Suprapubic skin (tissue), 4 donors: ENCODE data around the gene INMT. TPM values are rescaled to one million over a fixed set of nuclear protein-coding genes. Genes with fewer than 3 reads are reported as not detected.

Experiments
- DNase-seq, 2 donors: peaks; one replicate each; pipeline ENCODE4 v3.0.0-alpha.2; 2019; ENCODE audit warnings: low spot score in 2 of 2
- H3K27ac ChIP-seq: fragments of 200-600 bp; sonication (generic); one replicate; pipeline ENCODE4 v1.5.1; 2019
- H3K27me3 ChIP-seq: fragments of 200-600 bp; sonication (generic); one replicate; pipeline ENCODE4 v1.5.1; 2019
- H3K36me3 ChIP-seq: fragments of 200-600 bp; sonication (generic); one replicate; pipeline ENCODE4 v1.5.1; 2019
- H3K4me1 ChIP-seq: fragments of 200-600 bp; sonication (generic); one replicate; pipeline ENCODE4 v1.5.1; 2019
- H3K4me3 ChIP-seq: fragments of 200-600 bp; sonication (generic); one replicate; pipeline ENCODE4 v1.5.1; 2019; ENCODE audit warnings: mild to moderate bottlenecking
- H3K9me3 ChIP-seq: fragments of 200-600 bp; sonication (generic); one replicate; pipeline ENCODE4 v1.5.1; 2019
- CTCF ChIP-seq, 2 donors: fragments of 200-600 bp in 1 of 2; fragments of 450-650 bp in 1 of 2; sonication (generic) in 1 of 2; IDR thresholded peaks; one replicate each; pipeline ENCODE4 v1.5.1; 2016 to 2019; ENCODE audit warnings: antibody characterized with exemption in 2 of 2, mild to moderate bottlenecking in 1 of 2, moderate library complexity in 1 of 2
- EP300 ChIP-seq: sonication (generic); formaldehyde crosslinking; IDR thresholded peaks from one replicate; pipeline ENCODE4 v1.6.1; 2017; ENCODE audit warnings: antibody characterized with exemption
- POLR2A ChIP-seq, 2 donors: fragments of 450-650 bp; IDR thresholded peaks; one replicate each; pipeline ENCODE4 v1.6.1; 2017; ENCODE audit warnings: antibody characterized with exemption in 2 of 2, mild to moderate bottlenecking in 2 of 2, moderate library complexity in 2 of 2
- POLR2AphosphoS5 ChIP-seq, 3 donors: sonication (generic); formaldehyde crosslinking; IDR thresholded peaks; one replicate each; pipeline ENCODE4 v1.6.1; 2017; ENCODE audit warnings: antibody characterized with exemption in 3 of 3
- WGBS: methylation state at CpG from one replicate; pipeline ENCODE4 v1.1.5; 2018; 5-methylcytosine and 5-hydroxymethylcytosine counted together
- total RNA-seq, 4 donors: library from RNA; depleted of rRNA; stranded (reverse); fragments of >200 nt; gene quantifications; one replicate each; pipeline ENCODE4 v1.1.0, GENCODE V29; 2016

INMT gene
- total RNA-seq, 4 donors from 2014 or later, result 1.3 to 9.7 (median 4.2) TPM

DNA sequence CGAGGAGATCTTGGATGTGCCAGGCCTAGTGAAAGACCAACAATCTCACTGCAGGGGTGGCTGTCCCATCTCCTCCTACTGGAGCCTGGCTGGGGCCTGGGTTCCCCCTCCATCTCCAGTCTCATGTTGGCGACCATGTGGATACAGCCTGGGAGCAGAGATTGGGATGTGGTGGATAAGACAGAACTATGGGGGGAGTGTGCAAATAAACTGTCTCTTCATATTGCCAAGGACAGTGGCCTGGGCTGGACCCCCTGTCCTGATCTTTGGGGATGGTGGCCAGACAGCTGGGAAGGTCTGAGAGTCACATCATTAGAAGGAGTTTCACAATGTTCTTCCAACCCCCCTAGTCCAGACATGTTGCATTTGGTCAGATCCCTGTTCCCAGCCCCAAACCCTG lies 13.5 kb downstream of the INMT start:
- WGBS, result 93% methylated on average over 2 of the region's 2 CpGs
- TF ChIP-seq CTCF (IDR thresholded peaks at IDR 0.05) (no peak), EP300 (no peak), POLR2A (IDR thresholded peaks at IDR 0.05) (no peak), POLR2AphosphoS5 (IDR thresholded peaks at IDR 0.05) (no peak)
- DNase-seq, result no peak

DNA sequence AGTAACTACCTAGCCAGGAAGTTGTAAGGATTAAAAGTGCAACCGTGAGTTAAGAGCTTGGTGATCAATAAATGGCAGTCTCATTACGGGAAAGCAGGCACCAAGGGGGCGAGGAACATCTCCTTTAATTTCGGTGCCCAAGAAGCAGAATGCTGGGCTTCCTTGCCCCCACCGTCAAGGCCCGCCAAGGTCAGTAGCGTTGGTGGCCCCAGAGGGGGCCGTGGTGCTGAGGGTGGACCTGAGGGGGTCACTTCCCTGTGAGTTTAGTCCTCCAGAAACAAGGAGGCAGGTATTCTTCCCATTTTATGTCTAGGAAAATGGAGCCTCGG lies 18.9 kb downstream of the INMT start:
- Histone ChIP-seq H3K4me1 (peaks cover 12% of the 10 kb centered on the region), H3K4me3 (peak overlapping the region; percentile 77), H3K36me3 (no peaks in the 10 kb centered on the region), H3K9me3 (no peaks in the 10 kb centered on the region), H3K27me3 (no peaks in the 10 kb centered on the region), H3K27ac (peak overlapping the region; percentile 80)
- WGBS, result 65% methylated on average over 9 of the region's 9 CpGs
- no peak for DNase-seq
- no peak for TF ChIP-seq POLR2AphosphoS5 (IDR thresholded peaks at IDR 0.05)
- no peak for TF ChIP-seq POLR2A (IDR thresholded peaks at IDR 0.05)
- TF ChIP-seq EP300, result no peak
- no peak for TF ChIP-seq CTCF (IDR thresholded peaks at IDR 0.05)

More for the DNA sequence above, 13.5 kb downstream of the INMT start:
- H3K4me1 ChIP-seq, result peaks cover 11% of the 10 kb centered on the region
- no peak overlapping the region for H3K27ac ChIP-seq
- H3K36me3 ChIP-seq, result no peaks in the 10 kb centered on the region
- no peak overlapping the region for H3K4me3 ChIP-seq
- no peaks in the 10 kb centered on the region for H3K9me3 ChIP-seq
- H3K27me3 ChIP-seq, result no peaks in the 10 kb centered on the region

- Histone ChIP-seq H3K9me3 (no peaks in the 10 kb centered on the region), H3K27ac (peak within 1 kb of the TSS; percentile 80), H3K27me3 (no peaks in the 10 kb centered on the region), H3K4me3 (peak within 1 kb of the TSS; percentile 77), H3K4me1 (peaks cover 12% of the 10 kb centered on the region), H3K36me3 (no peaks in the 10 kb centered on the region)
- DNase-seq, result peak; percentile 86 to 90
- TF ChIP-seq EP300 (no peak), CTCF (IDR thresholded peaks at IDR 0.05) (no peak), POLR2A (IDR thresholded peaks at IDR 0.05) (no peak), POLR2AphosphoS5 (IDR thresholded peaks at IDR 0.05) (no peak)
- 5% methylated on average over 29 of the region's 62 CpGs for WGBS
Measured at GRCh38 chr7:30771174-30771879, 19.4 kb downstream of the INMT start, which contains the start of gene MINDY4. Gene MINDY4 (plus strand): TSS chr7:30771417. CDS start chr7:30771494, 77 bp downstream.

GRCh38 chr7:30771880-30772425 lies 20.0 kb downstream of the INMT start:
- WGBS, result 3% methylated on average over 12 of the region's 15 CpGs
- no peaks in the 10 kb centered on the region for H3K36me3 ChIP-seq
- peak in 1 of 2 donors; percentile 78 for DNase-seq
- TF ChIP-seq POLR2AphosphoS5 (IDR thresholded peaks at IDR 0.05) (no peak), EP300 (no peak), CTCF (IDR thresholded peaks at IDR 0.05) (no peak), POLR2A (IDR thresholded peaks at IDR 0.05) (no peak)
- H3K27ac ChIP-seq, result peak overlapping the region; percentile 80
- no peaks in the 10 kb centered on the region for H3K27me3 ChIP-seq
- H3K4me1 ChIP-seq, result peaks cover 12% of the 10 kb centered on the region
- H3K9me3 ChIP-seq, result no peaks in the 10 kb centered on the region
- peak overlapping the region; percentile 77 for H3K4me3 ChIP-seq

- Histone ChIP-seq H3K27ac (no peak overlapping the region), H3K36me3 (no peaks in the 10 kb centered on the region), H3K4me3 (no peak overlapping the region), H3K27me3 (no peaks in the 10 kb centered on the region), H3K9me3 (no peaks in the 10 kb centered on the region), H3K4me1 (peaks cover 13% of the 10 kb centered on the region)
- peak in 1 of 2 donors; percentile 35 for DNase-seq
- WGBS, result 88% methylated on average over 5 of the region's 6 CpGs
- TF ChIP-seq POLR2A (IDR thresholded peaks at IDR 0.05) (no peak), EP300 (no peak), POLR2AphosphoS5 (IDR thresholded peaks at IDR 0.05) (no peak), CTCF (IDR thresholded peaks at IDR 0.05) (no peak)
Measured at GRCh38 chr7:30772984-30773383, 21.0 kb downstream of the INMT start.
